ENCODE results near the gene COL25A1.

DNA sequence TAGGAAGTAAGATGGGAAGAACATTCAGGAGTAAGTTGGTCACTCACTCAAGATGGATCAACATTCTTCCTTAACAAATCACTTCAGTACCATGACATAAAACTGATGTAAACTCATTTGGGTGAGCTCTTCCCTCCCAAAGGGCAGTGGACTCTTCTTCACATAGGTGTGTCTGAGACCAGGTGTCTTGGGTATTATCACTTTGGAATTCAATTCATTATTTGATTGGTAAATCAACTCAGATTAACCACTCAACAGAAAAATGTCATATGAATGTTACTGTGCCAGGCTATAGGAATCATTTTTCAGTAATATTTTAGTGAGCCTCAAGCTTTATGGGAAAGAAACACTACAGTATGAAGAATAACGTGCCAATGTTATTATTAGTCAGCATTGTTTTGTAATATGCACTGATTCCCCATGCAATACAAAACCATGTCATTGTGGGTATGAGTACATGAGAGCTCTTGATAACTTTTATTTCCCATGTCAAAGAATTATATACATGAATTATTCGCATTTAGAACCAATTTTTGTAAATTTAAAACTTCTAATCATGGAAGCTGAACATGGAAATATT, 481.0 kb downstream of the COL25A1 start:
- TF ChIP-seq, protein P1, sequence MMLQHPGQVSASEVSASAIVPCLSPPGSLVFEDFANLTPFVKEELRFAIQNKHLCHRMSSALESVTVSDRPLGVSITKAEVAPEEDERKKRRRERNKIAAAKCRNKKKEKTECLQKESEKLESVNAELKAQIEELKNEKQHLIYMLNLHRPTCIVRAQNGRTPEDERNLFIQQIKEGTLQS (IDR thresholded peaks at IDR 0.05) = no peak
- TF ChIP-seq, protein P2, sequence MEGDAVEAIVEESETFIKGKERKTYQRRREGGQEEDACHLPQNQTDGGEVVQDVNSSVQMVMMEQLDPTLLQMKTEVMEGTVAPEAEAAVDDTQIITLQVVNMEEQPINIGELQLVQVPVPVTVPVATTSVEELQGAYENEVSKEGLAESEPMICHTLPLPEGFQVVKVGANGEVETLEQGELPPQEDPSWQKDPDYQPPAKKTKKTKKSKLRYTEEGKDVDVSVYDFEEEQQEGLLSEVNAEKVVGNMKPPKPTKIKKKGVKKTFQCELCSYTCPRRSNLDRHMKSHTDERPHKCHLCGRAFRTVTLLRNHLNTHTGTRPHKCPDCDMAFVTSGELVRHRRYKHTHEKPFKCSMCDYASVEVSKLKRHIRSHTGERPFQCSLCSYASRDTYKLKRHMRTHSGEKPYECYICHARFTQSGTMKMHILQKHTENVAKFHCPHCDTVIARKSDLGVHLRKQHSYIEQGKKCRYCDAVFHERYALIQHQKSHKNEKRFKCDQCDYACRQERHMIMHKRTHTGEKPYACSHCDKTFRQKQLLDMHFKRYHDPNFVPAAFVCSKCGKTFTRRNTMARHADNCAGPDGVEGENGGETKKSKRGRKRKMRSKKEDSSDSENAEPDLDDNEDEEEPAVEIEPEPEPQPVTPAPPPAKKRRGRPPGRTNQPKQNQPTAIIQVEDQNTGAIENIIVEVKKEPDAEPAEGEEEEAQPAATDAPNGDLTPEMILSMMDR (IDR thresholded peaks at IDR 0.05 in 2 of 3, conservative IDR thresholded peaks at IDR 0.05 in 1 of 3; ENCODE audit: borderline replicate concordance in 1 of 3, insufficient read depth in 1 of 3, low read depth in 2 of 3, low read length in 2 of 3) = no peak
- TF ChIP-seq TCF7L2 (IDR thresholded peaks at IDR 0.05; ENCODE audit: borderline replicate concordance, extremely low read depth, insufficient read depth, insufficient read length) (no peak), POLR2A (IDR thresholded peaks at IDR 0.05; ENCODE audit: borderline replicate concordance, extremely low read depth, insufficient read depth, insufficient read length) (no peak), SP1 (IDR thresholded peaks at IDR 0.05; ENCODE audit: low read depth) (no peak), SRF (IDR thresholded peaks at IDR 0.05; ENCODE audit: low read depth) (no peak), POLR2AphosphoS5 (IDR thresholded peaks at IDR 0.05; ENCODE audit: low read depth, low read length) (no peak), ZNF274 (IDR thresholded peaks at IDR 0.05; ENCODE audit: low read depth, low read length) (no peak)
- TF ChIP-seq, protein P3, sequence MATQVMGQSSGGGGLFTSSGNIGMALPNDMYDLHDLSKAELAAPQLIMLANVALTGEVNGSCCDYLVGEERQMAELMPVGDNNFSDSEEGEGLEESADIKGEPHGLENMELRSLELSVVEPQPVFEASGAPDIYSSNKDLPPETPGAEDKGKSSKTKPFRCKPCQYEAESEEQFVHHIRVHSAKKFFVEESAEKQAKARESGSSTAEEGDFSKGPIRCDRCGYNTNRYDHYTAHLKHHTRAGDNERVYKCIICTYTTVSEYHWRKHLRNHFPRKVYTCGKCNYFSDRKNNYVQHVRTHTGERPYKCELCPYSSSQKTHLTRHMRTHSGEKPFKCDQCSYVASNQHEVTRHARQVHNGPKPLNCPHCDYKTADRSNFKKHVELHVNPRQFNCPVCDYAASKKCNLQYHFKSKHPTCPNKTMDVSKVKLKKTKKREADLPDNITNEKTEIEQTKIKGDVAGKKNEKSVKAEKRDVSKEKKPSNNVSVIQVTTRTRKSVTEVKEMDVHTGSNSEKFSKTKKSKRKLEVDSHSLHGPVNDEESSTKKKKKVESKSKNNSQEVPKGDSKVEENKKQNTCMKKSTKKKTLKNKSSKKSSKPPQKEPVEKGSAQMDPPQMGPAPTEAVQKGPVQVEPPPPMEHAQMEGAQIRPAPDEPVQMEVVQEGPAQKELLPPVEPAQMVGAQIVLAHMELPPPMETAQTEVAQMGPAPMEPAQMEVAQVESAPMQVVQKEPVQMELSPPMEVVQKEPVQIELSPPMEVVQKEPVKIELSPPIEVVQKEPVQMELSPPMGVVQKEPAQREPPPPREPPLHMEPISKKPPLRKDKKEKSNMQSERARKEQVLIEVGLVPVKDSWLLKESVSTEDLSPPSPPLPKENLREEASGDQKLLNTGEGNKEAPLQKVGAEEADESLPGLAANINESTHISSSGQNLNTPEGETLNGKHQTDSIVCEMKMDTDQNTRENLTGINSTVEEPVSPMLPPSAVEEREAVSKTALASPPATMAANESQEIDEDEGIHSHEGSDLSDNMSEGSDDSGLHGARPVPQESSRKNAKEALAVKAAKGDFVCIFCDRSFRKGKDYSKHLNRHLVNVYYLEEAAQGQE (IDR thresholded peaks at IDR 0.05; ENCODE audit: low read depth) = no peak
- TF ChIP-seq, protein P4, sequence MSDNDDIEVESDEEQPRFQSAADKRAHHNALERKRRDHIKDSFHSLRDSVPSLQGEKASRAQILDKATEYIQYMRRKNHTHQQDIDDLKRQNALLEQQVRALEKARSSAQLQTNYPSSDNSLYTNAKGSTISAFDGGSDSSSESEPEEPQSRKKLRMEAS (IDR thresholded peaks at IDR 0.05) = no peak
